Medulla oblongata (tissue), 1 donor: ENCODE results near the gene DUSP22.
"Not testable (repeated sequence)": the region's sequence is repeated elsewhere in the genome, so short reads cannot be mapped to it uniquely, and the experiment has no call there.

ENCODE experiments used
- DNase-seq: peaks from one replicate; pipeline ENCODE4 v3.0.0-alpha.2; 2015; ENCODE audit errors: extremely low spot score

The DUSP22 gene

DNA sequence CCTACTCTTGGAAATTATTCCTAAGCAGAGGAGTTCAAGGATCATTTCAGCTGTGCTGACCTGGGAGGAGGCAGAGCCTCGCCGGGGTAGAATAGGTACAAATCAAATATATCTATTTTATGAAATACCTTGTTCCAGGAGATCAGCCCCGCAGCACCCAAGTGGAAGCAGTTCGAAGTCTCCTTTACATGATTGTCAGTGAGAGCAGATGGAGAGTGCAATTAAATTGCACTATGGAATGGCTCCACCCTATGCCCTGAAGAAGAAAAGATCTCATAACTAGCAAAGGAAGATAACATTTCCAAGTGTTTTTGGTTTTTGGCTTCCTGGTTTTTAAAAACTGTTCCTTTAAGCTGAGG is 31.4 kb downstream of the DUSP22 start:
- no peak for DNase-seq

DNA sequence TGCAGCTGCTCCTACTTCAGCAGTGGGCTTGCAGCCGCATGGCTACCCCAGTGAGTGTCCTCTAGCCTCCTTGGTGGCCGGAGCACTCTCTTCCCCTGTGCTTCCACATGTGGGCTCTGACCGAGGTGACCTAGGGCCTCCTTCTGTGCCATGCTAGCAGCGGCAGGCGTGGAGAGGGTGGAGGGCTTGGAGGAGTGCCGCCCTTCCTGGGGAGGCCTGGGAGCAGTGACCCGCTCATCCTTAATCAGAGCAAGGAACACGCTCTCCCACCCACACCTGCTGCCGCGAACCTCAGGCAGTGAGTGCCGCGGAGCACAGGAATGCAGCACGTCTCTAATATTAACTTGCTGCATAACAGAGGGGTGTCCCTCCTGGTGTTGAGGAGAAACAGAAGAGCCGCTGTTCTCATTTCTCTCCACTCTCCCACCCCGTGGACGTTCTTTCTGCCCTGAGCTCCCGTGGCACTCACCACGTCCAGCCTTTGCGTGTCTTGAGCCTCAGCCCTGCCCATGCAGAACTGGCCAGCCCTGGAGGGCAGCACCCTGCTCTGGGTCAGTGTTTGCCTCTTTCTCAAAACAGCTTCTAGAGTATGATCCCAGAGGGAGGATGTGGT is 31.9 kb downstream of the DUSP22 start:
- DNase-seq = no peak

DNA sequence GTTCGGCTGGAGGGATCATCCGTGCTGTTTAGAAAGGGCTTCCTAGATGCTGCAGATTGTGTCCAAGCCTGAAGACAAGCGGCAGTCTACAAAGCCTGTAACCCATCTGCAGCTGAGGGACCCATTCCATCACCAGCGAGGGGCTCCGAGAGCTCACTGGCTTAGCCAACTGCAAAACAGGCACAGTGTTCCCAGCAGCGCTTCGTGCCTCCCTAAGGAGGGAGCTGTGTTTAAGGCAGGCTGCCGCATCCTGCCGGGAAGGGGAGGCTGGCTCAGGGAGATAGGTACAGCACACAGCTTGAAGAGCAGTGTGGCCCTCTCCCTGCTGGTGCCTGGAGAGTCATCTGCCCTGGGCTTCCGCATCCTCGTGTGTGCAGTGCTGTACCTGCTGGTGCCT is 32.4 kb downstream of the DUSP22 start:
- DNase-seq = no peak

DNA sequence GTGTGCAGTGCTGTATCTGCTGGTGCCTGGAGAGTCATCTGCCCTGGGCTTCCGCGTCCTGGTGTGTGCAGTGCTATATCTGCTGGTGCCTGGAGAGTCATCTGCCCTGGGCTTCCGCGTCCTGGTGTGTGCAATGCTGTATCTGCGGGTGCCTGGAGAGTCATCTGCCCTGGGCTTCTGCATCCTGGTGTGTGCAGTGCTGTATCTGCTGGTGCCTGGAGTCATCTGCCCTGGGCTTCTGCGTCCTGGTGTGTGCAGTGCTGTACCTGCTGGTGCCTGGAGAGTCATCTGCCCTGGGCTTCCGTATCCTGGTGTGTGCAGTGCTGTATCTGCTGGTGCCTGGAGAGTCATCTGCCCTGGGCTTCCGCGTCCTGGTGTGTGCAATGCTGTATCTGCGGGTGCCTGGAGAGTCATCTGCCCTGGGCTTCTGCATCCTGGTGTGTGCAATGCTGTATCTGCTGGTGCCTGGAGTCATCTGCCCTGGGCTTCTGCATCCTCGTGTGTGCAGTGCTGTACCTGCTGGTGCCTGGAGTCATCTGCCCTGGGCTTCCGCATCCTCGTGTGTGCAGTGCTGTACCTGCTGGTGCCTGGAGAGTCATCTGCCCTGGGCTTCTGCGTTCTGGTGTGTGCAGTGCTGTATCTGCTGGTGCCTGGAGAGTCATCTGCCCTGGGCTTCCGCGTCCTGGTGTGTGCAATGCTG is 33.0 kb downstream of the DUSP22 start:
- not testable (repeated sequence) for DNase-seq

DNA sequence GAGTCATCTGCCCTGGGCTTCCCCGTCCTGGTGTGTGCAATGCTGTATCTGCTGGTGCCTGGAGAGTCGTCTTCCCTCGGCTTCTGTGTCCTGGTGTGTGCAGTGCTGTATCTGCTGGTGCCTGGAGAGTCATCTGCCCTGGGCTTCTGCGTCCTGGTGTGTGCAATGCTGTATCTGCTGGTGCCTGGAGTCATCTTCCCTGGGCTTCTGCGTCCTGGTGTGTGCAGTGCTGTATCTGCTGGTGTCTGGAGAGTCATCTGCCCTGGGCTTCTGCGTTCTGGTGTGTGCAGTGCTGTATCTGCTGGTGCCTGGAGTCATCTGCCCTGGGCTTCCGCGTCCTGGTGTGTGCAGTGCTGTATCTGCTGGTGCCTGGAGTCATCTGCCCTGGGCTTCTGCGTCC is 33.8 kb downstream of the DUSP22 start:
- DNase-seq = not testable (repeated sequence)

DNA sequence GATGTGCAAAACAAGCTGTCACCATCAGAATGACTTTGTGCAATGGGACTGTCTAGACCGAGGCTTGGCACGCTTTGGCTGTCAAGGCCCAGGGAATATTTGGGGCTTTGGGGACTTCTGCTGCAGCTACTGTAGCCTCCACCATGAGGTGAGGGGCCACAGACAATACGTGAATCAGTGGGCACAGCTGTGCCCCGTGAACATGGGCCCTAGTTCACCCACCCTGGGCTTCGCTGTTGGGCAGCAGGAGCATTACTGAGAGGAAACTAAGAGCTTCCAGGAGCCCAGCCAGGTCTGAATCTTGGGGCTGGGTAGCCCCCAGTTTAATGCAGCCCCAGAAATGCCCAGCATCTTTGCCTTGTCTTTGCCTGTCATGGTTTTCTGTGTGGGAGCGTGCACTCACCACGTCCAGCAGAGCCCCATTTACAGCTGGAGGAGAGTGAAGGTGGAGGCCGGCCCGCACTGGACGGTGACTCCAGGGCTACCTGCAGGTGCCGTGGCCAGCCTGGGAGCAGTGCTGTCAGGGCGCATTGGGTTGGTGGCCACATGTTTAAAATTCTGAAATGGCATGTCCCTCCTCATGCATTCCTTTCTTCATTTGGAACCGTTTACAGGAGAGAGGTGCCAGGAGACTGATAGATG is 34.7 kb downstream of the DUSP22 start:
- DNase-seq = no peak

DNA sequence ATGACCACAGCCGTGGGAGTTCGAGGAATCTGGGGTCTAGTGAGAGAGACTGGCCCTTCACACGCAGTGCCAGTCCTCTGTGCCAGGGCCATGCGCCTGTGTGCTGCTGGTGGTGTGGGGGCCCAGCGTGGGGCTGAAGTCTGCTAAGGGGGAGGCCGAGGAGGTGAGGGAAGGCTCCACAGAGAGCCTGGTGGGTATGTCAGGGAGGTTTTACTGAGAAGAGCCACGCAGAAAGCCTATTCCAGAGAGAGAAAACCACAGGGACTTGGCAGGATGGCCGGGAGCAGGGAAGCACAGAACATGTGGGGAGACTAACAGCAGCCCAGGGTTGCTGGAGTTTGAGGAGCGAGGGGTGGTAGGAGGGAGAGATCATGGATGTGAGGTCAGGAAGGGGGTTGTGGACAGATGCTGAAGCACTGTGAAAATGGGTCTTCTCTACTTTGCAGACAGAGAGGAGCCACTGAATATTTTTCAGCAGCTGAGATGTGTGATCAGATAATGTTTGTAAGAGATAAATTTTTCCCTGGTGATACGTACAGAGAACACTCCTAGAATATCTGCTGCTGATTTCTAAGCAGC is 35.3 kb downstream of the DUSP22 start:
- DNase-seq = no peak

DNA sequence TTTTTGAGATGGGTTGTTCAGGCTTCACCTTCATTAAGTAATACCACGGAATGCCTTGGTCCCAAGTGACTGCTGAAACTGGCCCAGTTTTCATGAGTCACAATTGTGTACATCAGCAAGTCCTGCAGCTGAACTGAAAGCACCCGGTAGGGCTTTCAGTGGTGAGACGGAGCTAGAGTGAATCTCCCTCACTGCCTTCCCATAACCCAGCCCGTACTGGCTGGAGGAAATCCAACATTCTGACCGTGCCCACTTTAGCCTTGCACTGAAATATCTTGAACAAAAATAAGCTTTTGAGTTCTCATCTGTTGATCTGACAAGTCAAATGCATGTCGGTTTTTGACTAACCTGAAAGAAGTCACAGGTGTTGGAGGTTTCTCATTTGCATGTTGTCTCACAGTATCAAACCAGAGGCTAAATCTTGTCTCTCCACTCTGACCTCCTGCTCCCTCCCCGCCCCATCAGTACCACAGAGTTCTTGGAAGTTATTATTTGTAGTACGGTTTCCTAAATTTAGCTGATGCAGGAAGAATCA is 35.9 kb downstream of the DUSP22 start:
- peak; percentile 68 for DNase-seq

DNA sequence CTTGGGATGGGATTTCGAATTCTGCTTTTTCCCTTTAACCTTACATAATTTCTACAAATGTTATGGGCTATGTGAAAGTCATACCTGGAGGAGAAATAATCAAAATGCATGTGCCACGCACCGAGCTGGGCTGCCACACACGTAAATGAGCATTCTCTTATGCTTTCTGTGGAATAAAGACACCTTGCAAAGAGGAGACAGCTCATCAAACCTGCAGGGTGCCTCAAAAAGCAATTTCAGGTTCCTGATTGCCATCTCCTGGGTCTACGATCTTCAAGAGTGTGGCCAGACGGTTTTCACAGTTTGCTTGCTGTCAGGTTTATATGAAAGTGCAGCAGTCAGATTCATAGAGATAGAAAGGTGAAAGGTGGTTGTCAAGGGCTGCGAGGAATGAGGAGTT is 36.6 kb downstream of the DUSP22 start:
- DNase-seq = no peak

DNA sequence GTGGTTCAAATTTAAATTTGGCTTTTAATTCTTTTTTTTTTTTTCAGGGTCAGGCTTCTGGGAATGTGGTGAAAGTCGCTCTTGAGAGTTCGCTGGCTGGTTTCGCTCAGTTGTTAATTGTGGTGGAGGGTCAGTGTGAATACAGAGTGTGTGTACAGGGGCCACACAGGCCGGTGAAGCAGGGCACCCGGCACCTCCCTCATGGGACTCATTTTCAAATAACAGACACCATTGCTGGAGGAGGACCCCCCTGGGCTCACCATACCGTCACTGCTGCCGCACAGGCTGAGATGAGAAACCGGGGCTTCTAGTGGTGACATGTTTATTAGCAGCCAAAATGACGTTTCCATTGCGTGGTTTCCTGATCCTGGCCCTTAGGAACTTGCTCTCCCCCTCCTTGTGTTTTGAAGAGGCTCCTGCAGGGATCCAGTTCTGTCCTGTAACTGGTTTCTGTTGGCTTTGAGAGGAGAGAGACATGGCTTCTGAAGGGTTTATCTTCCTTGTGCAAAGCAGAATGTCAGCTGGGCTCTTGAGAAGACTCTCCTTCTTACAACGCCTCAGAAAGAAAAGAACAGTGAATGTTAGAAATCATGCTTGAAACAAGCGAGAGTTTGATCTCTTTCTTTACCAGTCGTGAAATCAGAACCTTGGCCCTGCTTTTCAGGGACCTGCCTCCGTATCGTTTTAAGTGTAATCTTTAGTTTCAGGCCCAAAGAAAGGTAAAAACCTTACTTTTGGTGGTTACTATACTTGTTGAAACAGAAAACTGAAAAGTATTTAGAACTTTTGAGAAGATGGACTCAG is 37.8 kb downstream of the DUSP22 start:
- no peak for DNase-seq

DNA sequence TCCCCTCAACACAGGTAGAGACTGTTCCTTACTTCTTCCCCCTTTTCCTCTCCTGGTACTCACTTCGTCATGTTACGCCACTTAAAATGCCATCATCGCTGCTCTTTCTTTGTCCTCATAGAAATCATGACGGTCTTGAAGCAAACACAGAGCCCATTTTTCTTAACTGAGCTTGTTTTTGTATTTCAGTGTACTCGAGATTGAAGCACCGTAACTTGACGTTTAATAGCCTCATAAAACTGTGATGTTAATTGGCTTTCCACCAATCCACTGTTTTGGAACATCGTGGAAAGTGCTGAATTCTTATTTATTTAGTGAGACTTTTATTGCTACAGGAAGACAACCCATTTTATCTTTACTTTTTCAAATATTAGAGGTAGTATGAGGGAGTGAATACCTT is 38.7 kb downstream of the DUSP22 start:
- DNase-seq = no peak

DNA sequence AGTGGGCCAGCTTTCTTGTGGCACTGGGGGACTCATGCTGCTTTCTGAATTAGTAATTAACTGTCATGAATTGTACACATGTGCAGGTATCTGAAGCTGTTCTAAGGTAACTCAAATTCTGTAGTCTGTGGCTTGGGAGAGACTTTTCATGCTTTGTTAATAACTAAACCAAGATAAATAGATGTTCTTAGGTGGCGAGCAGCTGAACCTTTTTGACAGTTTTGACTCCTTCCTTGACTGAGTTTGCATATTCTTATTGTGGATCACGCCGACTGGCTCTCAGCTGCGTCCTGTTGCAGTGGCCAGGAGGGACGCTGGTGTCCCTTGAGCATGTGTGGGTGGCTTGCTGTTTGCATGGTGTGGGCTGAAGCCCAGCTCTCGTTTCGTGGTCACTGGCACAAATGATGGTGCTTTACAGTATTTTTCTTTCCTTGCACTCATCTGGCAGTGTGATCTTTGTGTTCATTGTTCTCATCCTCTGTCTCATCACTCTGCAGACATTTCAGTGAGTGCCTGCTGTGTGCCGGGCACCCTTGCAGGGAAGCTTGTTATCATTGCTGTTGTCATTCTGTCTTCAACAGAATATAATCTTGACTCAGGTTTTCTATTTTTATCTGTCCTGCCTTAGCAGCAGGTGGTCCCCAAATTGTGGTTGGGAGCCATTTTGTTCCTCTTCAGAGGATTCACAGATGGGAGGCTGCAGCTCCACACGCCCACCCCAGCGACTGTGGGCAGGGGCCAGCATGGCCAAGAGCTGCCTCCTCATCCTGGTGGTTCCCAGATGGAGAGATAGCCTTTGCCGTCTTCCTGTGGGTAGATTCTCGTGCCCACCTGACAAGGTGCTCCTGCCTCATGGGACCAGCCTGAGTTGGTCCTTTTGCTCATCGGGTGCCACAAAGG is 39.6 kb downstream of the DUSP22 start:
- DNase-seq = peak; percentile 47

DNA sequence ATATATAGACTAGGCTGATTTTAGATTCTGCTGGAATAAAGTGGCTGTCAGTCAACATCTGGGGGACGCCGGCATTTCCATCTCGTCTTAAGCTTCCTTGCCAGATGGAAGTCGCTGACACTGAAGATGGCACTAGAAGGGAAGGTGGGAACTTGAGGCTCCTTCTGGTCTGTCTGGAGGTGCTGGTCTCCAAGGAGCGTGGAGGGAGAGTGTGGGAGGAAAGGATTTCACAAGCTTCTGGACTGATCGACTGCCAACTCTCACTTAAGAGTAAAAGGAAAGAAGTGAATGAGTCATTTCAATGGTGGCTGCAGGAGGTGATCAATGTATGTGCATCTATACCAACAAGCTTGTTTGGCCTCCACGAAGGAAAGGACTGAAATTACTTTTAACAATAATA is 40.4 kb downstream of the DUSP22 start:
- DNase-seq = no peak

DNA sequence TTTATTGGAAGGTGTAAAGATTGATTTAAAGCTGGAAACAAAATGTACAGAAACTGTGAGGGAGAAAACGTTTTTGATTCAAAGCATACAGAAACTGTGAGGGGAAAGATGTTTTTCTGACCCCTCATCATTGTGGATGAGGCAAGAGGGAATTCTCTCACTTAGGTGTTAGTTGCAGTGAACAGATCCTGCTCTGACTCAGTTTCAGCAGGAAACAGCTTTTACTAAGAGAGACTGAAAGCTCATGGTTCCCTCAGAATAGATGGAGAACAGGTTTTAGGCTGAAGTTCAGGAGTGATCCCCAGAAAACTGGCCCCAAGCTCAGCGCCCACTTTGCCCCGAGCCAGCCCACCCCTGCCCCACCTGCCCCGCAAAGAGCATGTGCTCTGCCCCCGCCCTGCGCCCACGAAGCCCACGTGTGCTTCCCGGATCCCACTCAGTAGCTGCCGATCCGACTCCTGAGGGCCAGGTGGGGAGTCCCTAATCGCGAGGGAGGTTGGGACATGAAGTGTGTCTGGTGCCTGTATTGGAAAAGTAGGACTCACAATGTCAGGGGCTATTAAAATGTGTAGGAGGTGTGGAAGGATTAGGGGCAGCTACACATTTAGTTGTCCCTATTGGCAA is 41.2 kb downstream of the DUSP22 start:
- DNase-seq = no peak

DNA sequence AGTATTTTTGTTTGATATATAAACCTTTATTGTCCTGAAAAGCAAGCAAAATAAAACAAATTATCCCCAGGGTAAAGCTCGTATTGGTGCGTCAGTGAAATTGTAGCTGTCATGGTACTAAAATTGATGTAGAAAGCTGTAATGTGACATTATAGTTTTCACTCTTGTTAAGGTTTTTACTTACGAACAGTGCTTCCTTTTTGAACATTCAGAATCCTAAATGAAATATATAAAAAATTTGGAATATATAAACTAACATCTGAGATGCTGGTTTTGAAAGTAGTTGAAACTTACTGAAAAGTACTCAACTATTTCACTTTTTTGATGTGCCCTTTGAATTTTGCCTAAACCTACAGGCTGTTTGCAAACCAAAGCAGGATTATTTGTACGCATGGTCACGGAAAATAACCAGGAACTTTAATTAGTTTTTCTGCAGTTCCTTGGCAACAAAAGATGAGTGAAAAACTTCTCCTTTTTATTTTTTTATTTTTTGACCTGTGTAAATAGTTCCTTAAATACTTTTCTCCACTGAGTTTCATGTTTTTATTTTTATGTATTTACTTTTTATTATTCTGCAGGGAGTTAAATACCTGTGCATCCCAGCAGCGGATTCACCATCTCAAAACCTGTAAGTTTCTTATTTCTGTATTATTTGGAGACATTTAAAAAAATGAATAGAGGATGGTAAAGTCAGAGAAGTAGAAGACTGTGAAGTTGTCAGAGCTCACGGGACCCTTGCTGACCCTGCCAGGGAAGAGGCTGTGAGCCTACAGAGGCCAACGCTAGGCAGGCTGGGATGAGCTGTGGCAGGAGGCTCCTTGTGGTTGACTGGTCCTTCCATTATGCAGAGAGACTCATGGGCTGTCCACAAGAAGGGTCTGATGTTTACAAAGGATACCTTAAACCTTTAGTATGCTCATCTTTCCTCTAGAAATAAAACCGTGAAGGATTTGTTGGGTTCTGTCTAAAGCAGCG is 42.5 kb downstream of the DUSP22 start:
- no peak for DNase-seq

DNA sequence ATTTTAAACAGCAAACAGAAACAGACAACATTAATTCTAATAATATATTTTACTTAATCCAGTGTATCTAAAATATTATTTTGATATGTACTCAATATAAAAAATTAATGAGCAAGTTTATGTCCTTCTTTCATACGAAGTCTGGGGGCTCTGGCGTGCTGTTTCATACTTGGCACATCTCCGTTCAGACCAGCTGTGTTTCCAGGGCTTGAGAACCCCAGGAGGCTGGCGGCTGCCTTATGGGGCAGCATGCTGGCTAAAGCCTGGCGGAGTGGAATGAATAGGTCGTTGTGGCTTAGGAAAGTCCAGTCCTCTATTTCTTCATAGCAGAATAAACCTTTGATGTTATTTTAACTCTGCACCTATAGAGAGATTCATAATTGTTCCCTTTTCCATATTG is 43.3 kb downstream of the DUSP22 start:
- DNase-seq = peak; percentile 57

DNA sequence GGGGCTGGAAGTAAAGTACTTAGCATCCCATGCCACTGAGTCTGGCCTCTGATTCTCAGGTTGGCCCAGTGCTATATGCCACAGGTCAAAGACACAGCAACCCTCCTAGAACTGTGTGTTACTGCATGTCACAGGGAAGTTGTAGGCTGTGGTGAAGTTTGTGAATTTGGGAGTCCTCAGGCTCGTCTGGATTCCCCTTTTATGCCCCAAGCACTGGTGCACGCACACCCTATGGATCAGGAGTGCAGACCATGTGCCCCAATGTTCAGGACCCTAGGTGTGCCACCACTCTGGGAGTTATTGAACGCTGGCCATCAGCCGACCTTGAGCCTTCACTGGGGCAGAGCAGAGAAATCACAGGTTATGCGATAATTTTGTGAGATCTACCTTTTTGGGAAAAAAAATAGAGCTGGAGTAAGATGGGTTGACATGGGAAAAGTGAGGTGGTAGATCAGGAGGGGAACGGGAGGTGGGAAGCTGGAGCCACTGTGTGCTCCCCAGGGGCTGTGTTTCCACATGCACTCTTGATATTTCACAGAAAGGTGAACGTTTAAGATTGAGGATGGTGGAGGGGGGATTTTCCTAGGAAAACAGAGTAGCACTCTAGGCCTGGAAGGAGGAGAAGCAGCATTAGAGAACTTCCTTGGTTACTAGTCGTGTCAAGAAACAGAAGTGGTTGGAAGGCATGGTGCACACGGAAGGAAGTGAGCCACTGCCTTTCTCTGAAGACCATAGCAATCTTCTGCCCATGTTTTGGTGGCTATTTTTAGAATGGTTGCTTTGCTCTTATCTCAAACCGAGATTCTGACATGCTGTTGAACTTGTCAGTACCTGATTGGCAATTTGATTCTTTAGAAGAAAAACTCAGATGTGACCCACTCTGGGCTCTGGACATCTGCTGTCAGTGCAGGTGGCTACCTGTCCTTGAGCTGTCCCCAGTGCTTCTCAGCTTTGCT is 44.1 kb downstream of the DUSP22 start:
- peak; percentile 80 for DNase-seq

DNA sequence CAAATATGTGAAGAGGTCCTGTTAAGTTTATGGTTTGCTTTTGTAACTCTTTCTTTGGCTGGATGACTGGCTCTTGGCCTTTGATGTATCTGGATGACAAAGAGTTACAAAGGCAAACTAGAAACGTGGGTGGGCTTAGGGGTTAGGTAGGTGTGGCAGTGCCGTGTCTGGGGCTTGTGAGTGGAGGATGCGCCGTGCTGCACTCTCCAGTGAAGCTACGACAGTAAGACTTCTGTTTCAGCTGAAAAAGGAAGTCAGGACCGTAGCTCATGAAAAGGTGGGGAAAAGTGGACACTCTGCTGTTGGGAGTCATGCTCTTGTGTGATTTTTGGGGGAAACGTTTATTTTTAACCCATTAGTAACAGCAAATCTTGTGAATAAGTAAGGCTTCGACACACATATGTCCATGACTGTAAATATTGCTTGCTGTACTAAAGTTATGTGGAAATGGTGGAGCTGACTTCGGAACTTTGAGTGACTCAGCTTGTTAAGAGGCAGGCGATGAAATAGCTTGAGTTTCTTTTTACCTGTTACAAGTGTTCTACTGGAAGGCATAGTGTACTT is 45.6 kb downstream of the DUSP22 start:
- no peak for DNase-seq
